ENCODE data around the gene USP51.
"Not testable (repeated sequence)": the region's sequence is repeated elsewhere in the genome, so short reads cannot be mapped to it uniquely, and the experiment has no call there.

USP51 gene

GRCh38 chrX:55486736-55487135 lies 2.9 kb downstream of the USP51 start:
- no peak for TF ChIP-seq CTCF (IDR thresholded peaks at IDR 0.05; ENCODE audit: insufficient read depth, low read length, missing control alignments)
- ChIA-PET CTCF (no interaction called here), POLR2A (no interaction called here)
- H3K4me3 ChIP-seq (ENCODE audit: low read depth, low read length), result no peak overlapping the region
- DNase-seq (ENCODE audit: low read depth, low spot score), result no peak

GRCh38 chrX:55484948-55485347 lies 4.7 kb downstream of the USP51 start:
- DNase-seq (ENCODE audit: low read depth, low spot score), result no peak
- POLR2A ChIA-PET, result no interaction called here
- CTCF ChIA-PET, result no interaction called here
- H3K4me3 ChIP-seq (ENCODE audit: low read depth, low read length), result no peak overlapping the region
- no peak for TF ChIP-seq CTCF (IDR thresholded peaks at IDR 0.05; ENCODE audit: insufficient read depth, low read length, missing control alignments)

GRCh38 chrX:55480390-55481062 lies 9.1 kb downstream of the USP51 start:
- no peak for TF ChIP-seq CTCF (IDR thresholded peaks at IDR 0.05; ENCODE audit: insufficient read depth, low read length, missing control alignments)
- POLR2A ChIA-PET, result no interaction called here
- DNase-seq (ENCODE audit: low read depth, low spot score), result no peak
- H3K4me3 ChIP-seq (ENCODE audit: low read depth, low read length), result no peak overlapping the region
- CTCF ChIA-PET, result no interaction called here

- H3K4me3 ChIP-seq (ENCODE audit: low read depth, low read length); DNase-seq (ENCODE audit: low read depth, low spot score); POLR2A ChIA-PET; CTCF ChIA-PET: not testable (repeated sequence)
These were observed 9.7 kb downstream of the USP51 start for GRCh38 chrX:55479956-55480355.

GRCh38 chrX:55465791-55466190 lies 23.9 kb downstream of the USP51 start:
- H3K4me3 ChIP-seq (ENCODE audit: low read depth, low read length); DNase-seq (ENCODE audit: low read depth, low spot score); POLR2A ChIA-PET; CTCF ChIA-PET: not testable (repeated sequence)

GRCh38 chrX:55465108-55465507 lies 24.5 kb downstream of the USP51 start:
- H3K4me3 ChIP-seq (ENCODE audit: low read depth, low read length); CTCF ChIA-PET; DNase-seq (ENCODE audit: low read depth, low spot score); POLR2A ChIA-PET: not testable (repeated sequence)

- DNase-seq (ENCODE audit: low read depth, low spot score); POLR2A ChIA-PET; CTCF ChIA-PET; H3K4me3 ChIP-seq (ENCODE audit: low read depth, low read length): not testable (repeated sequence)
These were observed 25.6 kb downstream of the USP51 start for GRCh38 chrX:55464050-55464449.

- DNase-seq (ENCODE audit: low read depth, low spot score); H3K4me3 ChIP-seq (ENCODE audit: low read depth, low read length); CTCF ChIA-PET; POLR2A ChIA-PET: not testable (repeated sequence)
These were observed 29.7 kb downstream of the USP51 start for GRCh38 chrX:55459926-55460325.

- DNase-seq (ENCODE audit: low read depth, low spot score); H3K4me3 ChIP-seq (ENCODE audit: low read depth, low read length); CTCF ChIA-PET; POLR2A ChIA-PET: not testable (repeated sequence)
These were observed 30.2 kb downstream of the USP51 start for GRCh38 chrX:55459426-55459825.

GRCh38 chrX:55455708-55456107 lies 33.9 kb downstream of the USP51 start:
- DNase-seq (ENCODE audit: low read depth, low spot score); POLR2A ChIA-PET; CTCF ChIA-PET; H3K4me3 ChIP-seq (ENCODE audit: low read depth, low read length): not testable (repeated sequence)
